ENCODE measurements around the gene SLC6A20.

SLC6A20 gene

DNA sequence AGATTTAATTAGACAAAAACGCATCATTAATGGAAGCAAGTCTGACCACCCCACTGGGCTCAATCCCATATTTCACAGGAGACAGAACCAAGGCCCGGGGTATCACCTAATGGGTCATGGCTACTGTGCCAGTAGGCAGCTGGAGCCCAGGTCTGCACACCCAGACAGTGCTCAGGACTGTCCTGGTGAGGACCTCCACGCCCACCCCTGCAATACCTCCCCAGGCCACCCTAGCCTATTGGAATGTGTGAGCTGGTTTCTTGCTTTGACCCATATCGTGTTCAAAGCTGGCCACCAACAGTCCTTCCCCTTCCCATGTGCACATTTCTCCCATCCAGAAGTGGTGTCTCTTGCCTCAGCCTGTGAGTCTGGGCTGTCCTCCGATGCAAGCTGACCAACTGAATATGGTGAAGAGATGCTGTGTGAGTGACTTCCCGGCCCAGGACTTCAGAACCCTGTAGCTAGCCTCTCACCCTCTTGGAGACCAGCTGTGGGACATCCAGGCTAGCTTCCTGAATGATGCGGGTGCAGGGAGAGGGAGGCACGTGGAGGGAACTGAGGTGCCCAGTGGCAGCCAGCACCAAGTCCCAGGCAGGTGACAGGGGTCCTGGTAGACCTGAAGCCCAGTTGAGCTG lies 19.1 kb downstream of the SLC6A20 start:
- TF ChIP-seq, protein P1, sequence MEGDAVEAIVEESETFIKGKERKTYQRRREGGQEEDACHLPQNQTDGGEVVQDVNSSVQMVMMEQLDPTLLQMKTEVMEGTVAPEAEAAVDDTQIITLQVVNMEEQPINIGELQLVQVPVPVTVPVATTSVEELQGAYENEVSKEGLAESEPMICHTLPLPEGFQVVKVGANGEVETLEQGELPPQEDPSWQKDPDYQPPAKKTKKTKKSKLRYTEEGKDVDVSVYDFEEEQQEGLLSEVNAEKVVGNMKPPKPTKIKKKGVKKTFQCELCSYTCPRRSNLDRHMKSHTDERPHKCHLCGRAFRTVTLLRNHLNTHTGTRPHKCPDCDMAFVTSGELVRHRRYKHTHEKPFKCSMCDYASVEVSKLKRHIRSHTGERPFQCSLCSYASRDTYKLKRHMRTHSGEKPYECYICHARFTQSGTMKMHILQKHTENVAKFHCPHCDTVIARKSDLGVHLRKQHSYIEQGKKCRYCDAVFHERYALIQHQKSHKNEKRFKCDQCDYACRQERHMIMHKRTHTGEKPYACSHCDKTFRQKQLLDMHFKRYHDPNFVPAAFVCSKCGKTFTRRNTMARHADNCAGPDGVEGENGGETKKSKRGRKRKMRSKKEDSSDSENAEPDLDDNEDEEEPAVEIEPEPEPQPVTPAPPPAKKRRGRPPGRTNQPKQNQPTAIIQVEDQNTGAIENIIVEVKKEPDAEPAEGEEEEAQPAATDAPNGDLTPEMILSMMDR (IDR thresholded peaks at IDR 0.05; ENCODE audit: low read depth, low read length), result no peak
- H3K4me3 ChIP-seq (ENCODE audit: low read depth, low read length), result no peak overlapping the region
- no peak for DNase-seq (ENCODE audit: low read depth, low spot score)
- in situ Hi-C loops (cut with HindIII; ENCODE audit: low sequenced_read_pairs), result no loop called here

DNA sequence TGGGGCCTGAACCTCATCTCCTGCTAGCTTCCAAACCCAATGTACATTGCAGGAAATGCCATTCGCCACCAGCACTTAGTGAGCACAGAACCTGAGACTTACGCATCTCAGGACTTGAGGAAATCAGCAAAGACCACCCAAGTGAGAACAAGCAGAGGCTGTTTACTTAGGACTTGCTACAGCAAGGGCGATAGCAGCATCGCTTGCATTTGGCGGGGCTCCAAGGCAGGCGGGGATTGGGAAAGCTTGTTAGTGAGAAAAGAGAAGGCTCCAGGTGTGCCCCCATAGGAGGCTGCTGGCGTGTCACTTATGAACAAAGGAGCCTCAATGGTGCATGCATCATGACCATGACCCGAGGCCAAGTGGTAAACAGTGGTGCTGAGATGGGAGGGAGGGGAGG lies 19.7 kb downstream of the SLC6A20 start:
- TF ChIP-seq, protein P1 (IDR thresholded peaks at IDR 0.05; ENCODE audit: low read depth, low read length), result no peak
- H3K4me3 ChIP-seq (ENCODE audit: low read depth, low read length), result no peak overlapping the region
- in situ Hi-C loops (cut with HindIII; ENCODE audit: low sequenced_read_pairs), result no loop called here
- DNase-seq (ENCODE audit: low read depth, low spot score), result no peak

DNA sequence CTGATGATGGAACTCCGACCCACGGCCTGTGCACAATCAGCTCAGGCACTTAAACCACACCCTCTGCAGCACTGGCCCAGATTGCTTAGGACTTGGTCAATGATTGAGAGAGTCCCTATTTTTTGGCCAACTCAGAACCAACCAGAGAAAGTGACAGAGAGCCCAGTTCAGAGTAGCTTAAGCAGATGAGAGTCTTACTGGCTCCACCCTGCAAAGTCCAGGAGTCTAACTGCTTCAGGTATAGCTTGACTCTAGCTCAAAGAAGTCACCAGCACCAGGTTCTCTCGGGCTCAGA lies 20.1 kb downstream of the SLC6A20 start:
- in situ Hi-C loops (cut with HindIII; ENCODE audit: low sequenced_read_pairs), result no loop called here
- TF ChIP-seq, protein P1 (IDR thresholded peaks at IDR 0.05; ENCODE audit: low read depth, low read length), result no peak
- no peak overlapping the region for H3K4me3 ChIP-seq (ENCODE audit: low read depth, low read length)
- no peak for DNase-seq (ENCODE audit: low read depth, low spot score)

DNA sequence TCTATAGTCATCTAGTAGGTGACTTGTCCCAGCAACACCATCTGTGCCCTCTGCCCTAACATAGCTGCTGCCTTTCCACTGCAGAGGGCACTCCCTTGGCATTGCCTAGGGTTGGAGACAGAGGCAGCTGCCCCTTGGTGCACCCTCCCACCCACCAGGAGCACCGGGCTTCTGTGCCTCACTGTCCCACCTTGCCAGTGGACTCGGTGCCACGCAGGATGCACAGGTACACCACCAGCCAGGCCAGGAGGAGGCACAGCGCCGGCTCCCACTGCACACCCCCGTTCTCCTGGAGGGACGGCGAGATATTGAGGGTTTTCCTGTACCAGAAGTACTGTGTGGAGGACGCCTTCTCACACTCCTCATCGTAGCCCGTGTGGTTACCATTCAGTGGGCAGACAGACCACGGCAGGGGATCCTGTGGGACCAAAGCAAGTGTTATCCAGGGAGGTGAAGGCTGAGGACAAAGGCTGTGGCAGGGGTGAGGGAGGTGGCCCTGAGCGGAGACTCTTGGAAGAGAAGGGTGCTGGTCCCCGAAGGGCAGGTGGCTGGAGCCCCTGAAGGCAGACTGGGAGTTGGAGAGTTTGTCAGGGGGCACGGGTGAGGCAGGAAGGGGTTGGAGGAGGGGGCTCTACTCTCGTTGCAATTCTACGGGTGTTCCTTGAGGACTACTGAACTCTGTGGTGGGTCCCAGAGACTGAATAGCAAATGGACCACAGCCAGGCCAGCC lies 20.6 kb downstream of the SLC6A20 start:
- no peak overlapping the region for H3K4me3 ChIP-seq (ENCODE audit: low read depth, low read length)
- DNase-seq (ENCODE audit: low read depth, low spot score), result no peak
- TF ChIP-seq, protein P1 (IDR thresholded peaks at IDR 0.05; ENCODE audit: low read depth, low read length), result no peak
- in situ Hi-C loops (cut with HindIII; ENCODE audit: low sequenced_read_pairs), result no loop called here

DNA sequence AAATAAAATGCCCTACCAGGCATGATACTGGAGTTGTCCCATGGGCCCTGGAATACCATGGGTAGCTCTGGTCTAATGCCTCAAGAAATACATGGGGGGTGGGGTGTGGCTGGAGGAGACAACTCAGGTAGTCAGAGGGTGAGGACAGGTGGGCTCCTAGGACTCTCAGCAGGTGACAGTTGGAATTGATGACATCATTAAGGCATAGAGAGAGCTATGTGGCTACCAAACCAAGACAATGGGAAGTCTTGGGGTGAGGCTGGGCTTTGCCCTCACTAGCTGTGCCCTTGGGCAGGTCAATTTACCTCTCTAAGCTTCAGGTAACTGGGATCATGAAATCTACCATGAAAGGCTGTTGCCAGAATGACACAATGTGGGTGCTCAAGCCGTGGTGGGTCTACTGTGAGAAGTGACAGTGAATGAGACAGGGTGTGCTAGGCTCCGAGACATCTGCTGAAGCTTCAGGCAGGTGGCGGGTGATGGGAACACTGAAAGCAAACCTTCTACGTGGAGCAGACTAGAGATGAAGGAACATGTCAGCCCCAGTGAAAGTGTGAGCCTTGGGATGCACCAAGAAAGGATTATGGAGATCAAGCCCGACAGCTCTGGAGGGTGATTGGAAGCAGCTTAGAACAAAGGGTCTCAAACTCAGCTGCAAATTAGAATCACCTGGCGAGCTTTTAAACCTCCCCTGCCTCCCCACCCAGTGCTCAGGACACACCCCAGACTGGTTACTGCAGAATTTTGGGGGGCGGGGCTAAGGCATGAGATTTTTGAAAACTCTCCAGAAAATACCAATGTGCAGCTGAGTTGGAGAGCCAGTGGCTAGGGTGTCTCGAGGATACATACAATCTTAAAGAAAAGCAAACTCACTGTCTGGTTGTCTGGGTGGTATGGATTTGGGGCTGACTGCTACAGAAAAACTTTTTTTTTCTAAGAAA lies 21.5 kb downstream of the SLC6A20 start:
- TF ChIP-seq, protein P1 (IDR thresholded peaks at IDR 0.05; ENCODE audit: low read depth, low read length), result no peak
- DNase-seq (ENCODE audit: low read depth, low spot score), result no peak

DNA sequence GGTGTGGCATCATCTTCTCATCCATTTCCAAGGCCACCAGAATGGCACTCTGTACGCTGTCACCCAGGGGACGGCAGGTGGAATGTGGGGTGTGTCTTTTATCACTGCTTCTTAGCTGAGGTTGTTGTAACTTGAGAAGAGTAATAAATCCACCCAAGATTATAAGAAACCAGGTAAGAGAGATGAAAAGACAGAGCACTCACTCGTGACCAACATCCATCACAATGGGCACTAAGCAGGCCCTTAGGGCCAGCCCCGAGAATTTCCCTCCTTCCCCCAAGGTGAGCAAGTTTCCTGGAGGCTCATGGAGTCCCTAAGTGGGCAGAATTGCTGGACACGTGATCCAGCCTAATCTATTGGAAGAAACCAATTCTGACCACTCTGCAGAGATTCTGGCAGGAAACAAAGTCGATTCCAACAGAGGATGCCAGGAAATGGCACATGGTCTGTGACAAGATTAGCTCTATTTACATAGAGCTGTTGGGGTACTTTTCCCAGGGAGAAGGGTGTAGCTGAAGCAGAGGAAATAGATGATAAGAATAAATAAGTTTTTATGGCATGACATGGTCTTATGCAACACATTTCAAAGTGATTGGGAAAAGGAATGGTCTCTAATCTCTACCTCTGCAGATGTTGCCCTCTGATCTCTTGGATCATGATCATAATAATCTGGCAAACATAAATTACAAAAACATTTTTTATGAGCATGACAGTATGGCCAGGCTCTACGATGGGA lies 22.5 kb downstream of the SLC6A20 start:
- no peak for DNase-seq (ENCODE audit: low read depth, low spot score)
- in situ Hi-C loops (cut with HindIII; ENCODE audit: low sequenced_read_pairs), result no loop called here
- TF ChIP-seq, protein P1 (IDR thresholded peaks at IDR 0.05; ENCODE audit: low read depth, low read length), result no peak
- no peak overlapping the region for H3K4me3 ChIP-seq (ENCODE audit: low read depth, low read length)

More for the DNA sequence above, 21.5 kb downstream of the SLC6A20 start:
- no peak overlapping the region for H3K4me3 ChIP-seq (ENCODE audit: low read depth, low read length)
- in situ Hi-C loops (cut with HindIII; ENCODE audit: low sequenced_read_pairs), result no loop called here

Data from astrocyte of the spinal cord (primary cell).